ENCODE measurements around the gene OR5H6. TPM values are rescaled to one million over a fixed set of nuclear protein-coding genes. Genes with fewer than 3 reads are reported as not detected.

The OR5H6 gene
- total RNA-seq, 2 experiments from 2014 or later: not detected

- ChIA-PET CTCF (no interaction called here), POLR2A (no interaction called here)
- Mint-ChIP-seq H3K27me3 (peaks cover 11% of the 10 kb centered on the region), H3K27ac (no peak overlapping the region), H3K9me3 (peaks cover 21% of the 10 kb centered on the region), H3K4me1 (ENCODE audit: low read depth) (no peaks in the 10 kb centered on the region), H3K36me3 (peaks cover 3% of the 10 kb centered on the region), H3K4me3 (no peak overlapping the region)
- DNase-seq: no peak
- intact Hi-C loops (cut with micrococcal nuclease): no loop called here
Measured at GRCh38 chr3:98272126-98272525, 8.1 kb downstream of the OR5H6 start.

- intact Hi-C loops (cut with micrococcal nuclease): no loop called here
- DNase-seq: no peak
- H3K4me3 Mint-ChIP-seq: no peak overlapping the region
- peaks cover 11% of the 10 kb centered on the region for H3K27me3 Mint-ChIP-seq
- H3K4me1 Mint-ChIP-seq (ENCODE audit: low read depth): peaks cover 4% of the 10 kb centered on the region
- H3K36me3 Mint-ChIP-seq: peaks cover 2% of the 10 kb centered on the region
- ChIA-PET POLR2A (no interaction called here), CTCF (no interaction called here)
- H3K27ac Mint-ChIP-seq: no peak overlapping the region
- peaks cover 12% of the 10 kb centered on the region for H3K9me3 Mint-ChIP-seq
Measured at GRCh38 chr3:98274914-98275313, 10.9 kb downstream of the OR5H6 start.

- Mint-ChIP-seq H3K27ac (no peak within 1 kb of the TSS), H3K4me3 (no peak within 1 kb of the TSS), H3K36me3 (no peaks in the 10 kb centered on the region), H3K4me1 (ENCODE audit: low read depth) (peaks cover 4% of the 10 kb centered on the region), H3K9me3 (no peaks in the 10 kb centered on the region), H3K27me3 (no peaks in the 10 kb centered on the region)
- intact Hi-C loops (cut with micrococcal nuclease): no loop called here
- DNase-seq: no peak
- ChIA-PET CTCF (no interaction called here), POLR2A (no interaction called here)
Measured at GRCh38 chr3:98282205-98282604, 18.2 kb downstream of the OR5H6 start, which contains the start of gene OR5H2. Gene OR5H2 (plus strand): TSS chr3:98282505. CDS start chr3:98282903, 398 bp downstream.

GRCh38 chr3:98290916-98291315 is 26.9 kb downstream of the OR5H6 start:
- intact Hi-C loops (cut with micrococcal nuclease): no loop called here
- Mint-ChIP-seq H3K4me3 (no peak overlapping the region), H3K4me1 (ENCODE audit: low read depth) (no peaks in the 10 kb centered on the region), H3K27ac (no peak overlapping the region), H3K27me3 (peaks cover 13% of the 10 kb centered on the region), H3K9me3 (no peaks in the 10 kb centered on the region), H3K36me3 (no peaks in the 10 kb centered on the region)
- ChIA-PET CTCF (no interaction called here), POLR2A (no interaction called here)
- no peak for DNase-seq

GRCh38 chr3:98291332-98291957 is 27.4 kb downstream of the OR5H6 start:
- ChIA-PET POLR2A (no interaction called here), CTCF (no interaction called here)

More at GRCh38 chr3:98291332-98291957, 27.4 kb downstream of the OR5H6 start:
- Mint-ChIP-seq H3K27ac (no peak overlapping the region), H3K4me1 (ENCODE audit: low read depth) (no peaks in the 10 kb centered on the region), H3K9me3 (no peaks in the 10 kb centered on the region), H3K36me3 (no peaks in the 10 kb centered on the region), H3K27me3 (peaks cover 15% of the 10 kb centered on the region), H3K4me3 (no peak overlapping the region)
- DNase-seq: no peak
- intact Hi-C loops (cut with micrococcal nuclease): no loop called here

Other genes starting within 250 kb of the OR5H6 start
- gene GABRR3, start 228.9 kb upstream of the OR5H6 start, total RNA-seq: not detected
- not detected for gene OR5AC2, start 177.1 kb upstream of the OR5H6 start, total RNA-seq
- not detected for gene OR5H1, start 133.5 kb upstream of the OR5H6 start, total RNA-seq
- not detected for gene OR5H14, start 116.8 kb upstream of the OR5H6 start, total RNA-seq
- not detected for gene OR5H15, start 97.5 kb upstream of the OR5H6 start, total RNA-seq
- gene OR5H2, start 18.3 kb downstream of the OR5H6 start, total RNA-seq: not detected
- not detected for gene OR5K4, start 89.6 kb downstream of the OR5H6 start, total RNA-seq
- gene OR5K3, start 126.4 kb downstream of the OR5H6 start, total RNA-seq: not detected
- gene OR5K1, start 199.0 kb downstream of the OR5H6 start, total RNA-seq: not detected
- not detected for gene OR5K2, start 233.4 kb downstream of the OR5H6 start, total RNA-seq

Measured in activated CD4-positive, alpha-beta memory T cell treated with anti-CD3 and anti-CD28 coated beads for 36 hours (primary cell).